ENCODE results near the gene MBNL3. TPM values are rescaled to one million over a fixed set of nuclear protein-coding genes. Genes with fewer than 3 reads are reported as not detected.

The MBNL3 gene
- total RNA-seq, 1 experiment from 2014 or later: 4.6 TPM

- Histone ChIP-seq H3K9me2 (ENCODE audit: insufficient read depth) (no peaks in the 10 kb centered on the region), H3K36me3 (ENCODE audit: control insufficient read depth in 1 of 2, insufficient read depth in 2 of 2, low read length in 2 of 2) (no peaks in the 10 kb centered on the region), H3K27me3 (ENCODE audit: insufficient read depth, low read length) (no peaks in the 10 kb centered on the region), H3K4me2 (ENCODE audit: low read length) (no peak overlapping the region), H2AFZ (ENCODE audit: low read depth, low read length, poor library complexity, severe bottlenecking) (no peak overlapping the region), H4K20me1 (ENCODE audit: insufficient read depth) (no peaks in the 10 kb centered on the region), H3K27ac (ENCODE audit: low read depth, low read length) (no peak overlapping the region), H3K4me3 (replicated peaks in 1 of 2; ENCODE audit: low read depth in 1 of 2, low read length in 2 of 2) (no peak overlapping the region), H3K4me1 (ENCODE audit: control insufficient read depth in 1 of 2, insufficient read depth in 2 of 2, low read length in 2 of 2) (no peaks in the 10 kb centered on the region), H3K9ac (ENCODE audit: low read length) (no peak overlapping the region), H3K79me2 (ENCODE audit: insufficient read depth, low read length) (no peaks in the 10 kb centered on the region), H3K9me3 (ENCODE audit: control insufficient read depth in 1 of 2, insufficient read depth in 1 of 2, low read depth in 1 of 2, low read length in 2 of 2) (no peaks in the 10 kb centered on the region)
- TF ChIP-seq SRF (IDR thresholded peaks at IDR 0.05; ENCODE audit: low read depth): no peak
- no peak for TF ChIP-seq EZH2 (IDR thresholded peaks at IDR 0.05)
- no peak for TF ChIP-seq CBX3 (IDR thresholded peaks at IDR 0.05; ENCODE audit: low read depth)
- TF ChIP-seq ZBTB33 (IDR thresholded peaks at IDR 0.05; ENCODE audit: extremely low read depth, insufficient replicate concordance, low read length): no peak
- no peak for TF ChIP-seq ZNF274 (IDR thresholded peaks at IDR 0.05; ENCODE audit: low read depth, low read length)
- TF ChIP-seq YY1 (IDR thresholded peaks at IDR 0.05; ENCODE audit: extremely low read depth, insufficient replicate concordance, low read depth, low read length): no peak
- TF ChIP-seq CEBPB (IDR thresholded peaks at IDR 0.05; ENCODE audit: low read depth): no peak
- no peak for TF ChIP-seq EZH2phosphoT487 (IDR thresholded peaks at IDR 0.05; ENCODE audit: borderline replicate concordance)
- no peak for TF ChIP-seq RAD21 (IDR thresholded peaks at IDR 0.05; ENCODE audit: low read depth)
- ChIA-PET POLR2A (no interaction called here), RAD21 (ENCODE audit: low non-redundant PET in 1 of 2, low total read pairs in 2 of 2, uncharacterized antibody in 2 of 2, unreplicated experiment in 2 of 2) (no interaction called here), CTCF (no interaction called here)
- DNase-seq (ENCODE audit: low read depth, low spot score) (no peak), ATAC-seq (no peak)
- intact Hi-C loops (cut with micrococcal nuclease): no loop called here
- no TSS peak for BruUV-seq (replicated peaks)
Observed at GRCh38 chrX:132395026-132395425, 93.8 kb downstream of the MBNL3 start.

- BruUV-seq (replicated peaks): no TSS peak
- Histone ChIP-seq H3K9ac (ENCODE audit: low read length) (no peak overlapping the region), H2AFZ (ENCODE audit: low read depth, low read length, poor library complexity, severe bottlenecking) (no peak overlapping the region), H3K4me2 (ENCODE audit: low read length) (no peak overlapping the region), H3K27ac (ENCODE audit: low read depth, low read length) (no peak overlapping the region), H3K79me2 (ENCODE audit: insufficient read depth, low read length) (no peaks in the 10 kb centered on the region), H4K20me1 (ENCODE audit: insufficient read depth) (no peaks in the 10 kb centered on the region), H3K4me3 (replicated peaks in 1 of 2; ENCODE audit: low read depth in 1 of 2, low read length in 2 of 2) (no peak overlapping the region), H3K27me3 (ENCODE audit: insufficient read depth, low read length) (no peaks in the 10 kb centered on the region), H3K9me2 (ENCODE audit: insufficient read depth) (no peaks in the 10 kb centered on the region), H3K4me1 (ENCODE audit: control insufficient read depth in 1 of 2, insufficient read depth in 2 of 2, low read length in 2 of 2) (no peaks in the 10 kb centered on the region), H3K9me3 (ENCODE audit: control insufficient read depth in 1 of 2, insufficient read depth in 1 of 2, low read depth in 1 of 2, low read length in 2 of 2) (no peaks in the 10 kb centered on the region), H3K36me3 (ENCODE audit: control insufficient read depth in 1 of 2, insufficient read depth in 2 of 2, low read length in 2 of 2) (no peaks in the 10 kb centered on the region)
- intact Hi-C loops (cut with micrococcal nuclease): no loop called here
- ChIA-PET CTCF (no interaction called here), RAD21 (ENCODE audit: low non-redundant PET in 1 of 2, low total read pairs in 2 of 2, uncharacterized antibody in 2 of 2, unreplicated experiment in 2 of 2) (no interaction called here), POLR2A (no interaction called here)
- no peak for TF ChIP-seq REST (IDR thresholded peaks at IDR 0.05; ENCODE audit: low read depth)
- no peak for TF ChIP-seq CEBPB (IDR thresholded peaks at IDR 0.05; ENCODE audit: low read depth)
- no peak for TF ChIP-seq ZBTB33 (IDR thresholded peaks at IDR 0.05; ENCODE audit: extremely low read depth, insufficient replicate concordance, low read length)
- no peak for TF ChIP-seq SRF (IDR thresholded peaks at IDR 0.05; ENCODE audit: low read depth)
- no peak for TF ChIP-seq EZH2 (IDR thresholded peaks at IDR 0.05)
- TF ChIP-seq YY1 (IDR thresholded peaks at IDR 0.05; ENCODE audit: extremely low read depth, insufficient replicate concordance, low read depth, low read length): no peak
- ATAC-seq: no peak
- DNase-seq (ENCODE audit: low read depth, low spot score): no peak
Observed at GRCh38 chrX:132394591-132394990, 94.2 kb downstream of the MBNL3 start.

Measured in HCT116 (cell line).